GM12878 (cell line): ENCODE results near the gene PIGU. TPM values are rescaled to one million over a fixed set of nuclear protein-coding genes. Genes with fewer than 3 reads are reported as not detected.
A peak's percentile ranks its signal among the peaks of the same experiment; 100 is the strongest.

Source experiments
- CHD2 ChIP-seq: IDR thresholded peaks from 2 replicates; pipeline ENCODE4 v1.6.1; 2011; ENCODE audit warnings: low read depth, low read length, improper control_type of control experiment, borderline replicate concordance
- CTCF ChIP-seq, 3 experiments: IDR thresholded peaks in 2 of 3; conservative IDR thresholded peaks in 1 of 3; 2 replicates each; pipeline ENCODE4 v1.5.1; 2011; ENCODE audit warnings: low read depth in 3 of 3, low read length in 3 of 3, mild to moderate bottlenecking in 3 of 3, control low read depth in 2 of 3, moderate library complexity in 2 of 3, inconsistent platforms in 1 of 3, mixed read lengths in 1 of 3; ENCODE audit not compliant: control insufficient read depth in 2 of 3, insufficient read depth in 1 of 3; ENCODE audit errors: extremely low read depth in 1 of 3
- IKZF2 ChIP-seq, 2 experiments: fragments of 450-650 bp; IDR thresholded peaks; 2 replicates each; pipeline ENCODE4 v1.6.1; 2017; ENCODE audit warnings: mild to moderate bottlenecking in 2 of 2, moderate library complexity in 2 of 2
- MLLT1 ChIP-seq: fragments of 450-650 bp; IDR thresholded peaks from 2 replicates; pipeline ENCODE4 v1.6.1; 2016; ENCODE audit warnings: mild to moderate bottlenecking
- MXI1 ChIP-seq: fragments of 150-350 bp; IDR thresholded peaks from 2 replicates; pipeline ENCODE4 v1.6.1; 2011; ENCODE audit warnings: low read depth, mild to moderate bottlenecking, inconsistent platforms, low read length, improper control_type of control experiment
- NKRF ChIP-seq: fragments of 450-650 bp; conservative IDR thresholded peaks from 2 replicates; pipeline ENCODE4 v1.6.1; 2017; ENCODE audit warnings: mild to moderate bottlenecking, moderate library complexity
- PAX5 ChIP-seq: IDR thresholded peaks from 2 replicates; pipeline ENCODE4 v1.6.1; 2011; ENCODE audit warnings: low read depth, low read length, borderline replicate concordance
- PKNOX1 ChIP-seq: fragments of 450-650 bp; IDR thresholded peaks from 2 replicates; pipeline ENCODE4 v1.6.1; 2016; ENCODE audit warnings: mild to moderate bottlenecking
- RUNX3 ChIP-seq: IDR thresholded peaks from 2 replicates; pipeline ENCODE4 v1.6.1; 2012; ENCODE audit warnings: low read length, inconsistent platforms
- SKIL ChIP-seq: fragments of 450-650 bp; IDR thresholded peaks from 2 replicates; pipeline ENCODE4 v1.6.1; 2017; ENCODE audit warnings: mild to moderate bottlenecking, low read depth, inconsistent platforms; ENCODE audit not compliant: poor library complexity, severe bottlenecking
- SRF ChIP-seq, 2 experiments: IDR thresholded peaks; 2 replicates each; pipeline ENCODE4 v1.6.1; 2011; ENCODE audit warnings: low read depth in 2 of 2, low read length in 2 of 2, mild to moderate bottlenecking in 1 of 2, moderate library complexity in 1 of 2
- TCF3 ChIP-seq: IDR thresholded peaks from 2 replicates; pipeline ENCODE4 v1.6.1; 2012; ENCODE audit warnings: low read depth, mild to moderate bottlenecking, low read length, borderline replicate concordance; ENCODE audit not compliant: insufficient read depth
- USF1 ChIP-seq: IDR thresholded peaks from 2 replicates; pipeline ENCODE4 v1.6.1; 2011; ENCODE audit warnings: borderline replicate concordance, low read depth, mild to moderate bottlenecking, moderate library complexity, mixed read lengths, low read length; ENCODE audit not compliant: insufficient read depth; ENCODE audit errors: extremely low read length
- ZBTB33 ChIP-seq: fragments of 450-650 bp; IDR thresholded peaks from 2 replicates; pipeline ENCODE4 v1.6.1; 2017; ENCODE audit warnings: mild to moderate bottlenecking
- polyA plus RNA-seq, 11 experiments: library from polyadenylated mRNA; depleted of rRNA in 4 of 11; unstranded in 6 of 11; stranded (reverse) in 5 of 11; fragments of >200 nt; fragmentation: Nextera tagmentation in 4 of 11; fragmentation: Illumina TruSeq in 1 of 11; extraction: Ambion mirVana in 4 of 11; extraction: Trizol in 1 of 11; gene quantifications; 1 replicate in 1 of 11; 2 replicates in 10 of 11; pipeline versions ENCODE4 v1.2.1 to v1.2.3, GENCODE V29; 2011 to 2016; ENCODE audit warnings: inconsistent platforms in 2 of 11, missing spikeins in 2 of 11, low read depth in 1 of 11
- total RNA-seq, 4 experiments: library from RNA; depleted of rRNA in 3 of 4; stranded (reverse); fragments of >200 nt in 3 of 4; fragmentation: Illumina TruSeq in 1 of 4; extraction: Trizol in 1 of 4; gene quantifications; 2 replicates each; pipeline versions ENCODE4 v1.2.1 to v1.2.3, GENCODE V29; 2013 to 2021

The PIGU gene
- total and polyA plus RNA-seq, 10 of the 15 experiments (the other 5 are each of a cell fraction or from before 2014, with no cell fraction given): 4.1 to 88.2 (median 25.0) TPM

- TF ChIP-seq SKIL (no peak), NKRF (peak; percentile 98), CTCF (IDR thresholded peaks at IDR 0.05 in 2 of 3, conservative IDR thresholded peaks at IDR 0.05 in 1 of 3; ENCODE audit: control insufficient read depth in 2 of 3, extremely low read depth in 1 of 3, insufficient read depth in 1 of 3, low read depth in 3 of 3, low read length in 3 of 3) (peak in 1 of 3 experiments; percentile 14; a peak in 1 of 6 replicates), PKNOX1 (peak; percentile 24; the same call in 1 of the 2 replicates), ZBTB33 (no peak), USF1 (no peak), TCF3 (peak; percentile 75), SRF (IDR thresholded peaks at IDR 0.05; ENCODE audit: low read depth in 2 of 2, low read length in 2 of 2) (peak in 1 of 2 experiments; percentile 88; a peak in 3 of 4 replicates), PAX5 (peak; percentile 82; the same call in 1 of the 2 replicates), RUNX3 (peak; percentile 70), MXI1 (peak; percentile 92), CHD2 (peak; percentile 82; the same call in 1 of the 2 replicates), MLLT1 (no peak), IKZF2 (IDR thresholded peaks at IDR 0.05) (no peak)
Observed at GRCh38 chr20:34676642-34677373, at the start of gene PIGU (continued).
